ENCODE data around the gene OXT.
A peak's percentile ranks its signal among the peaks of the same experiment; 100 is the strongest.

The OXT gene

GRCh38 chr20:3093861-3094361 lies 22.5 kb downstream of the OXT start:
- Histone ChIP-seq H2AK5ac (ENCODE audit: low read depth, low read length) (no peak overlapping the region), H2AFZ (ENCODE audit: low read length) (peak overlapping the region; percentile 49), H2BK120ac (ENCODE audit: low read depth, low read length) (no peak overlapping the region), H3K36me3 (replicated peaks in 1 of 2; ENCODE audit: control insufficient read depth in 2 of 2, insufficient read depth in 2 of 2, low read length in 2 of 2) (no peaks in the 10 kb centered on the region), H3K79me1 (ENCODE audit: low read depth, low read length) (no peaks in the 10 kb centered on the region), H3K27me3 (ENCODE audit: control insufficient read depth in 3 of 3, insufficient read depth in 3 of 3, low read depth in 1 of 3, low read length in 3 of 3) (peaks cover 0 to 21% (median 4%) of the 10 kb centered on the region in 3 experiments), H2BK5ac (ENCODE audit: low read length) (no peak overlapping the region), H3K4me2 (ENCODE audit: insufficient read depth, low read length, poor library complexity, severe bottlenecking) (no peak overlapping the region), H3K9me3 (replicated peaks in 1 of 2; ENCODE audit: control insufficient read depth in 2 of 2, insufficient read depth in 1 of 2, low read depth in 1 of 2, low read length in 2 of 2) (peaks cover 0 to 2% of the 10 kb centered on the region in 2 donors), H2BK12ac (ENCODE audit: low read length) (peak overlapping the region; percentile 14), H3K18ac (ENCODE audit: low read length) (no peak overlapping the region), H2BK15ac (ENCODE audit: low read length) (no peak overlapping the region), H3K4ac (ENCODE audit: low read length) (no peak overlapping the region), H3K23ac (ENCODE audit: low read depth, low read length, poor library complexity) (peak overlapping the region; percentile 22), H3K14ac (ENCODE audit: low read length) (no peak overlapping the region), H4K8ac (ENCODE audit: low read depth, low read length) (no peak overlapping the region), H3K4me3 (ENCODE audit: low read length in 2 of 2) (no peak overlapping the region), H3K9ac (ENCODE audit: low read depth, low read length, poor library complexity) (no peak overlapping the region), H3K27ac (replicated peaks; ENCODE audit: low read length) (no peak overlapping the region), H4K91ac (ENCODE audit: low read depth, low read length, poor library complexity) (no peak overlapping the region), H3K4me1 (ENCODE audit: control insufficient read depth in 2 of 2, insufficient read depth in 1 of 2, low read depth in 1 of 2, low read length in 2 of 2) (peaks cover 0 to 1% of the 10 kb centered on the region in 2 donors)
- no peak for DNase-seq (ENCODE audit: low spot score)
- WGBS, 2 donors (ENCODE audit: extremely low coverage in 2 of 2, insufficient read length in 2 of 2, insufficient replicate concordance in 1 of 2) = no CpG with 5 or more reads among the region's 10 CpGs

GRCh38 chr20:3094848-3095629 lies 23.6 kb downstream of the OXT start:
- peaks cover 0 to 1% of the 10 kb centered on the region in 2 donors for H3K4me1 ChIP-seq (ENCODE audit: control insufficient read depth in 2 of 2, insufficient read depth in 1 of 2, low read depth in 1 of 2, low read length in 2 of 2)
- H3K27me3 ChIP-seq (ENCODE audit: control insufficient read depth in 3 of 3, insufficient read depth in 3 of 3, low read depth in 1 of 3, low read length in 3 of 3) = peaks cover 0 to 21% (median 4%) of the 10 kb centered on the region in 3 experiments
- peak overlapping the region; percentile 95 for H2BK5ac ChIP-seq (ENCODE audit: low read length)
- H3K14ac ChIP-seq (ENCODE audit: low read length) = peak overlapping the region; percentile 25
- no peak overlapping the region for H3K4me2 ChIP-seq (ENCODE audit: insufficient read depth, low read length, poor library complexity, severe bottlenecking)
- H3K4me3 ChIP-seq (ENCODE audit: low read length in 2 of 2) = no peak overlapping the region
- peak overlapping the region; percentile 44 for H3K23ac ChIP-seq (ENCODE audit: low read depth, low read length, poor library complexity)
- H2AFZ ChIP-seq (ENCODE audit: low read length) = peak overlapping the region; percentile 70
- H2BK12ac ChIP-seq (ENCODE audit: low read length) = peak overlapping the region; percentile 63
- no peak overlapping the region for H3K9ac ChIP-seq (ENCODE audit: low read depth, low read length, poor library complexity)
- peak overlapping the region; percentile 56 for H2BK120ac ChIP-seq (ENCODE audit: low read depth, low read length)
- no peak overlapping the region for H3K4ac ChIP-seq (ENCODE audit: low read length)
- H2AK5ac ChIP-seq (ENCODE audit: low read depth, low read length) = peak overlapping the region; percentile 79
- H3K18ac ChIP-seq (ENCODE audit: low read length) = peak overlapping the region; percentile 55
- peak overlapping the region; percentile 83 for H2BK15ac ChIP-seq (ENCODE audit: low read length)
- peaks cover 0 to 2% of the 10 kb centered on the region in 2 donors for H3K9me3 ChIP-seq (replicated peaks in 1 of 2; ENCODE audit: control insufficient read depth in 2 of 2, insufficient read depth in 1 of 2, low read depth in 1 of 2, low read length in 2 of 2)
- no peaks in the 10 kb centered on the region for H3K36me3 ChIP-seq (replicated peaks in 1 of 2; ENCODE audit: control insufficient read depth in 2 of 2, insufficient read depth in 2 of 2, low read length in 2 of 2)
- H3K27ac ChIP-seq (replicated peaks; ENCODE audit: low read length) = peak overlapping the region; percentile 27
- H3K79me1 ChIP-seq (ENCODE audit: low read depth, low read length) = no peaks in the 10 kb centered on the region
- no peak overlapping the region for H4K8ac ChIP-seq (ENCODE audit: low read depth, low read length)
- no peak for DNase-seq (ENCODE audit: low spot score)
- WGBS, 2 donors (ENCODE audit: extremely low coverage in 2 of 2, insufficient read length in 2 of 2, insufficient replicate concordance in 1 of 2) = no CpG with 5 or more reads among the region's 13 CpGs
- H4K91ac ChIP-seq (ENCODE audit: low read depth, low read length, poor library complexity) = peak overlapping the region; percentile 53

- H3K9ac ChIP-seq (ENCODE audit: low read depth, low read length, poor library complexity) = no peak overlapping the region
- no peak overlapping the region for H4K8ac ChIP-seq (ENCODE audit: low read depth, low read length)
- WGBS, 2 donors (ENCODE audit: extremely low coverage in 2 of 2, insufficient read length in 2 of 2, insufficient replicate concordance in 1 of 2) = no CpG with 5 or more reads among the region's 7 CpGs
Measured at GRCh38 chr20:3100480-3100879, 29.1 kb downstream of the OXT start.

GRCh38 chr20:3101251-3101650 lies 29.8 kb downstream of the OXT start:
- Histone ChIP-seq H3K4me1 (ENCODE audit: control insufficient read depth in 2 of 2, insufficient read depth in 1 of 2, low read depth in 1 of 2, low read length in 2 of 2) (no peaks in the 10 kb centered on the region), H3K79me1 (ENCODE audit: low read depth, low read length) (no peaks in the 10 kb centered on the region), H3K4me2 (ENCODE audit: insufficient read depth, low read length, poor library complexity, severe bottlenecking) (no peak overlapping the region), H2BK15ac (ENCODE audit: low read length) (no peak overlapping the region), H4K91ac (ENCODE audit: low read depth, low read length, poor library complexity) (no peak overlapping the region), H3K9ac (ENCODE audit: low read depth, low read length, poor library complexity) (no peak overlapping the region), H3K9me3 (replicated peaks in 1 of 2; ENCODE audit: control insufficient read depth in 2 of 2, insufficient read depth in 1 of 2, low read depth in 1 of 2, low read length in 2 of 2) (no peaks in the 10 kb centered on the region), H2BK12ac (ENCODE audit: low read length) (no peak overlapping the region), H3K27ac (replicated peaks; ENCODE audit: low read length) (no peak overlapping the region), H2AK5ac (ENCODE audit: low read depth, low read length) (no peak overlapping the region), H2AFZ (ENCODE audit: low read length) (no peak overlapping the region), H3K36me3 (replicated peaks in 1 of 2; ENCODE audit: control insufficient read depth in 2 of 2, insufficient read depth in 2 of 2, low read length in 2 of 2) (no peaks in the 10 kb centered on the region), H3K4ac (ENCODE audit: low read length) (no peak overlapping the region), H2BK120ac (ENCODE audit: low read depth, low read length) (no peak overlapping the region), H3K18ac (ENCODE audit: low read length) (no peak overlapping the region), H3K27me3 (ENCODE audit: control insufficient read depth in 3 of 3, insufficient read depth in 3 of 3, low read depth in 1 of 3, low read length in 3 of 3) (no peaks in the 10 kb centered on the region), H3K14ac (ENCODE audit: low read length) (no peak overlapping the region), H4K8ac (ENCODE audit: low read depth, low read length) (no peak overlapping the region), H2BK5ac (ENCODE audit: low read length) (no peak overlapping the region), H3K23ac (ENCODE audit: low read depth, low read length, poor library complexity) (no peak overlapping the region), H3K4me3 (ENCODE audit: low read length in 2 of 2) (no peak overlapping the region)
- WGBS, 2 donors (ENCODE audit: extremely low coverage in 2 of 2, insufficient read length in 2 of 2, insufficient replicate concordance in 1 of 2) = no CpG with 5 or more reads among the region's 6 CpGs
- DNase-seq (ENCODE audit: low spot score) = no peak

More at GRCh38 chr20:3100480-3100879, 29.1 kb downstream of the OXT start:
- no peak overlapping the region for H2BK15ac ChIP-seq (ENCODE audit: low read length)
- no peaks in the 10 kb centered on the region for H3K9me3 ChIP-seq (replicated peaks in 1 of 2; ENCODE audit: control insufficient read depth in 2 of 2, insufficient read depth in 1 of 2, low read depth in 1 of 2, low read length in 2 of 2)
- H2AK5ac ChIP-seq (ENCODE audit: low read depth, low read length) = no peak overlapping the region
- no peak for DNase-seq (ENCODE audit: low spot score)
- no peak overlapping the region for H2BK120ac ChIP-seq (ENCODE audit: low read depth, low read length)
- H3K14ac ChIP-seq (ENCODE audit: low read length) = no peak overlapping the region
- no peak overlapping the region for H4K91ac ChIP-seq (ENCODE audit: low read depth, low read length, poor library complexity)
- H3K79me1 ChIP-seq (ENCODE audit: low read depth, low read length) = no peaks in the 10 kb centered on the region
- H2BK5ac ChIP-seq (ENCODE audit: low read length) = no peak overlapping the region
- no peak overlapping the region for H3K4me3 ChIP-seq (ENCODE audit: low read length in 2 of 2)
- H3K27ac ChIP-seq (replicated peaks; ENCODE audit: low read length) = no peak overlapping the region
- H2AFZ ChIP-seq (ENCODE audit: low read length) = no peak overlapping the region
- no peak overlapping the region for H3K18ac ChIP-seq (ENCODE audit: low read length)
- H3K4ac ChIP-seq (ENCODE audit: low read length) = no peak overlapping the region
- no peaks in the 10 kb centered on the region for H3K27me3 ChIP-seq (ENCODE audit: control insufficient read depth in 3 of 3, insufficient read depth in 3 of 3, low read depth in 1 of 3, low read length in 3 of 3)
- no peaks in the 10 kb centered on the region for H3K36me3 ChIP-seq (replicated peaks in 1 of 2; ENCODE audit: control insufficient read depth in 2 of 2, insufficient read depth in 2 of 2, low read length in 2 of 2)
- no peak overlapping the region for H2BK12ac ChIP-seq (ENCODE audit: low read length)
- H3K23ac ChIP-seq (ENCODE audit: low read depth, low read length, poor library complexity) = no peak overlapping the region
- H3K4me1 ChIP-seq (ENCODE audit: control insufficient read depth in 2 of 2, insufficient read depth in 1 of 2, low read depth in 1 of 2, low read length in 2 of 2) = no peaks in the 10 kb centered on the region
- no peak overlapping the region for H3K4me2 ChIP-seq (ENCODE audit: insufficient read depth, low read length, poor library complexity, severe bottlenecking)

Measured in neuronal stem cell (in vitro differentiated cells).